ENCODE measurements around the gene CYLD.

GRCh38 chr16:50742576-50743200 is 802 bp downstream of the CYLD start:
- TF ChIP-seq CTCF (IDR thresholded peaks at IDR 0.05) (no peak), POLR2A (IDR thresholded peaks at IDR 0.05) (no peak)

Data from suprapubic skin (tissue), 3 donors.